Endothelial cell of umbilical vein (primary cell): ENCODE data around the gene OR2L8. TPM values are rescaled to one million over a fixed set of nuclear protein-coding genes. Genes with fewer than 3 reads are reported as not detected.

Source experiments
- BruUV-seq: library from RNA; stranded (reverse); fragments of 400-500 nt; replicated peaks from 2 replicates; lab custom pipeline; 2021; lab: Mats Ljungman, UMichigan
- CTCF ChIA-PET: fragments of 300-600, 350-600 bp; sonication (Branson Sonifier 250); formaldehyde crosslinking; loops from one replicate; lab custom pipeline; 2021; ENCODE audit warnings: antibody characterized with exemption, inconsistent platforms; lab: Charles Lee
- POLR2A ChIA-PET: fragments of 300-600, 350-600 bp; sonication (Branson Sonifier 250); formaldehyde crosslinking; loops from one replicate; lab custom pipeline; 2021; ENCODE audit warnings: antibody characterized with exemption, inconsistent platforms; lab: Charles Lee
- DNase-seq: peaks from one replicate; pipeline ENCODE4 v3.0.0-alpha.2; 2011; ENCODE audit warnings: low read depth, low spot score
- FAIRE-seq: peaks from 2 replicates; lab custom pipeline; 2011; peaks lifted over from hg19 to GRCh38; lab: Jason Lieb, UNC
- H2AFZ ChIP-seq: 2 replicates; pipeline ENCODE4 v1.6.0; 2012; ENCODE audit warnings: low read depth, low read length, control low read depth, inconsistent platforms
- H3K27ac ChIP-seq: 2 replicates; pipeline ENCODE4 v1.5.1; 2011; ENCODE audit warnings: low read depth, mild to moderate bottlenecking, control low read depth, low read length, moderate library complexity; ENCODE audit not compliant: insufficient read depth
- H3K27me3 ChIP-seq, 2 experiments: 2 replicates each; pipeline versions ENCODE4 v1.6.0 to v1.6.1; 2011; ENCODE audit warnings: low read length in 2 of 2, mixed read lengths in 1 of 2; ENCODE audit not compliant: control insufficient read depth in 2 of 2, insufficient read depth in 2 of 2
- H3K36me3 ChIP-seq, 2 experiments: 2 replicates in 1 of 2; 3 replicates in 1 of 2; pipeline ENCODE4 v1.5.1; 2011; ENCODE audit warnings: low read length in 2 of 2, mild to moderate bottlenecking in 1 of 2, moderate library complexity in 1 of 2; ENCODE audit not compliant: control insufficient read depth in 2 of 2, insufficient read depth in 2 of 2; ENCODE audit errors: extremely low read depth in 1 of 2
- H3K4me1 ChIP-seq: 3 replicates; pipeline ENCODE4 v1.5.1; 2011; ENCODE audit warnings: mild to moderate bottlenecking, low read length; ENCODE audit not compliant: control insufficient read depth, insufficient read depth; ENCODE audit errors: extremely low read depth
- H3K4me2 ChIP-seq: 2 replicates; pipeline ENCODE4 v1.6.1; 2011; ENCODE audit warnings: low read length, control low read depth, mixed read lengths; ENCODE audit not compliant: insufficient read depth
- H3K4me3 ChIP-seq, 3 experiments: fragments of 200-600 bp in 1 of 3; sonication (generic), shearing (Covaris generic) in 1 of 3; replicated peaks in 1 of 3; 2 replicates each; pipeline ENCODE4 v1.5.1; 2011 to 2016; ENCODE audit warnings: control low read depth in 3 of 3, low read length in 3 of 3, mild to moderate bottlenecking in 2 of 3, inconsistent platforms in 1 of 3, low read depth in 1 of 3, moderate library complexity in 1 of 3; ENCODE audit not compliant: insufficient read depth in 1 of 3
- H3K79me2 ChIP-seq: 2 replicates; pipeline ENCODE4 v1.6.0; 2012; ENCODE audit warnings: low read length, inconsistent platforms; ENCODE audit not compliant: control insufficient read depth, insufficient read depth
- H3K9ac ChIP-seq: replicated peaks from 2 replicates; pipeline ENCODE3; 2011; ENCODE audit warnings: low read length, control low read depth; ENCODE audit not compliant: insufficient read depth; ENCODE audit errors: extremely low read depth
- H3K9me1 ChIP-seq: replicated peaks from 3 replicates; pipeline ENCODE4 v1.6.0; 2011; ENCODE audit warnings: mild to moderate bottlenecking, low read length; ENCODE audit not compliant: control insufficient read depth, insufficient read depth; ENCODE audit errors: extremely low read depth
- H3K9me3 ChIP-seq: replicated peaks from 2 replicates; pipeline ENCODE4 v1.5.1; 2012; ENCODE audit warnings: low read length, inconsistent platforms; ENCODE audit not compliant: control insufficient read depth, insufficient read depth
- H4K20me1 ChIP-seq: replicated peaks from 2 replicates; pipeline ENCODE3; 2011; ENCODE audit warnings: mild to moderate bottlenecking, low read length; ENCODE audit not compliant: control insufficient read depth, insufficient read depth; ENCODE audit errors: extremely low read depth
- EZH2 ChIP-seq: IDR thresholded peaks from 2 replicates; pipeline ENCODE4 v1.6.1; 2012; ENCODE audit warnings: borderline replicate concordance, low read depth, mild to moderate bottlenecking, moderate library complexity, low read length, inconsistent platforms; ENCODE audit not compliant: severe bottlenecking
- FOS ChIP-seq: IDR thresholded peaks from 2 replicates; pipeline ENCODE4 v1.6.1; 2011; ENCODE audit warnings: mild to moderate bottlenecking, low read length, moderate library complexity, borderline replicate concordance; ENCODE audit not compliant: insufficient read depth
- GATA2 ChIP-seq: IDR thresholded peaks from 2 replicates; pipeline ENCODE4 v1.7.0; 2011; ENCODE audit warnings: low read depth, mild to moderate bottlenecking, moderate library complexity, mixed read lengths, low read length; ENCODE audit not compliant: insufficient read length, insufficient read depth
- JUN ChIP-seq: IDR thresholded peaks from 2 replicates; pipeline ENCODE4 v1.6.1; 2011; ENCODE audit warnings: borderline replicate concordance, low read depth; ENCODE audit not compliant: insufficient read length, insufficient read depth
- MYC ChIP-seq: IDR thresholded peaks from one replicate; pipeline ENCODE4 v1.6.1; 2011; ENCODE audit warnings: mild to moderate bottlenecking, low read depth, low read length
- POLR2A ChIP-seq: IDR thresholded peaks from 2 replicates; pipeline ENCODE4 v1.6.1; 2012; ENCODE audit warnings: low read depth, mild to moderate bottlenecking, control low read depth, low read length
- POLR2AphosphoS5 ChIP-seq: IDR thresholded peaks from 2 replicates; pipeline ENCODE4 v1.6.1; 2012; ENCODE audit warnings: low read depth, mild to moderate bottlenecking, control low read depth, low read length, moderate library complexity; ENCODE audit not compliant: insufficient read depth
- dilution Hi-C: fragments of 300-500 bp; cut with MboI; formaldehyde crosslinking; loops from one replicate; pipeline ENCODE4 v1.15.0; 2019; ENCODE audit warnings: low sequenced_read_pairs; ENCODE audit not compliant: extremely low pct_ligation_motif_present
- intact Hi-C: fragments of 100-400 bp; cut with micrococcal nuclease; formaldehyde crosslinking; loops from one replicate; pipeline ENCODE4 v1.10.0; 2022
- polyA plus RNA-seq, 4 experiments: library from polyadenylated mRNA; depleted of rRNA in 3 of 4; stranded (reverse) in 3 of 4; unstranded in 1 of 4; fragments of >200 nt; gene quantifications; 2 replicates each; pipeline versions ENCODE4 v1.2.1 to v1.2.3, GENCODE V29; 2011 to 2012; ENCODE audit warnings: missing spikeins in 1 of 4
- total RNA-seq: library from RNA; stranded (reverse); gene quantifications from 2 replicates; pipeline ENCODE4 v1.2.3, GENCODE V29; 2021
- TF ChIP-seq, protein P1 (sequence below), 2 donors: IDR thresholded peaks; 1 replicate in 1 of 2; 2 replicates in 1 of 2; pipeline ENCODE4 v1.5.1; 2011; ENCODE audit warnings: low read length in 2 of 2, mild to moderate bottlenecking in 2 of 2, moderate library complexity in 2 of 2, control low read depth in 1 of 2, inconsistent platforms in 1 of 2, low read depth in 1 of 2; ENCODE audit not compliant: insufficient read depth in 1 of 2; ENCODE audit errors: extremely low read depth in 1 of 2
- TF ChIP-seq, protein P2 (sequence below): IDR thresholded peaks from 2 replicates; pipeline ENCODE4 v1.6.1; 2011; ENCODE audit not compliant: insufficient read depth, insufficient read length

Gene OR2L8
- total and polyA plus RNA-seq, 2 donors (not counting 3 experiments of a cell fraction or from before 2014, with no cell fraction given), result not detected

- dilution Hi-C loops, result no loop called here
- no peak overlapping the region for H3K27ac ChIP-seq
- H3K36me3 ChIP-seq, result no peaks in the 10 kb centered on the region
- H3K9ac ChIP-seq, result no peak overlapping the region
- intact Hi-C loops, result no loop called here
- H3K79me2 ChIP-seq, result no peaks in the 10 kb centered on the region
- no peak overlapping the region for H2AFZ ChIP-seq
- TF ChIP-seq MYC, result no peak
- TF ChIP-seq, protein P1, sequence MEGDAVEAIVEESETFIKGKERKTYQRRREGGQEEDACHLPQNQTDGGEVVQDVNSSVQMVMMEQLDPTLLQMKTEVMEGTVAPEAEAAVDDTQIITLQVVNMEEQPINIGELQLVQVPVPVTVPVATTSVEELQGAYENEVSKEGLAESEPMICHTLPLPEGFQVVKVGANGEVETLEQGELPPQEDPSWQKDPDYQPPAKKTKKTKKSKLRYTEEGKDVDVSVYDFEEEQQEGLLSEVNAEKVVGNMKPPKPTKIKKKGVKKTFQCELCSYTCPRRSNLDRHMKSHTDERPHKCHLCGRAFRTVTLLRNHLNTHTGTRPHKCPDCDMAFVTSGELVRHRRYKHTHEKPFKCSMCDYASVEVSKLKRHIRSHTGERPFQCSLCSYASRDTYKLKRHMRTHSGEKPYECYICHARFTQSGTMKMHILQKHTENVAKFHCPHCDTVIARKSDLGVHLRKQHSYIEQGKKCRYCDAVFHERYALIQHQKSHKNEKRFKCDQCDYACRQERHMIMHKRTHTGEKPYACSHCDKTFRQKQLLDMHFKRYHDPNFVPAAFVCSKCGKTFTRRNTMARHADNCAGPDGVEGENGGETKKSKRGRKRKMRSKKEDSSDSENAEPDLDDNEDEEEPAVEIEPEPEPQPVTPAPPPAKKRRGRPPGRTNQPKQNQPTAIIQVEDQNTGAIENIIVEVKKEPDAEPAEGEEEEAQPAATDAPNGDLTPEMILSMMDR (IDR thresholded peaks at IDR 0.05; ENCODE audit: extremely low read depth in 1 of 2, insufficient read depth in 1 of 2, low read depth in 1 of 2, low read length in 2 of 2), result no peak
- no peak for TF ChIP-seq JUN
- no peak for TF ChIP-seq POLR2AphosphoS5
- BruUV-seq, result no TSS peak
- FAIRE-seq (no peak), DNase-seq (no peak)
- no peak overlapping the region for H3K4me2 ChIP-seq
- no peaks in the 10 kb centered on the region for H4K20me1 ChIP-seq
- H3K9me3 ChIP-seq, result peaks cover 6% of the 10 kb centered on the region
- no peak overlapping the region for H3K4me3 ChIP-seq
- ChIA-PET CTCF (no interaction called here), POLR2A (no interaction called here)
- no peaks in the 10 kb centered on the region for H3K9me1 ChIP-seq
- no peaks in the 10 kb centered on the region for H3K4me1 ChIP-seq
- H3K27me3 ChIP-seq, result no peaks in the 10 kb centered on the region
Measured at GRCh38 chr1:247961791-247962190, 13.1 kb downstream of the OR2L8 start.

DNA sequence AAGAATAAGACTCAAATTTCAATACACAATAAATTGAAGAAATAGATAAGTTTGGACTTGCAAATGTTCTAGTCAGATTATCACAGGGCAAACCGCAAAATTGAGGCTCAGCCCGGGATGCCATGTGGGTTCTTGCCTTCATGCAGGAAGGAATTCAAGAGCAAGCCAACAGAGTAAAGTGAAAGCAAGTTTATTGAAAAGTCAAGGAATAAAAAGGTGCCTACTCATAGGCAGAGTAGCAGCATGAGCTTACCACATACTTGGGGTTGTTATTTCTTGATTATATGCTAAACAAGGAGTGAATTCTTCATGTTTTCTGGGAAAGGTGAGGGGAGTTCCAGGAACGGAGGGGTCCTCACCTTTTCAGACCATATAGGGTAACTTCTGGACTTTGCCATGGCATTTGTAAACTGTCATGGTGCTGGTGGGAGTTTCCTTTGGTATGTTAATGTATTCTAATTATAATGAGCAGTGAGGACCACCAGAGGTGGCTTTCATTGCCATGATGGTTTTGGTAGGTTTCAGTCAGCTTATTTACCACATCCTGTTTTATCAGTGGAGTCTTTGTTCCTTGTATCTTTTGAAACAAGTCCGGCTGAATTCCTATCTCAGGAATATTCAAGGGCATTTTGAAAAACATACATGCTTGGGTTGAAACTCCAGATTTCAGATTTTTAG is 14.4 kb downstream of the OR2L8 start:
- no peaks in the 10 kb centered on the region for H4K20me1 ChIP-seq
- H3K27me3 ChIP-seq, result no peaks in the 10 kb centered on the region
- ChIA-PET CTCF (no interaction called here), POLR2A (no interaction called here)
- TF ChIP-seq POLR2AphosphoS5, result no peak
- no peak for TF ChIP-seq EZH2
- TF ChIP-seq MYC, result no peak
- no peak for TF ChIP-seq GATA2
- TF ChIP-seq FOS, result no peak
- no peak for TF ChIP-seq JUN
- TF ChIP-seq POLR2A, result no peak
- TF ChIP-seq, protein P2, sequence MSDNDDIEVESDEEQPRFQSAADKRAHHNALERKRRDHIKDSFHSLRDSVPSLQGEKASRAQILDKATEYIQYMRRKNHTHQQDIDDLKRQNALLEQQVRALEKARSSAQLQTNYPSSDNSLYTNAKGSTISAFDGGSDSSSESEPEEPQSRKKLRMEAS, result no peak
- TF ChIP-seq, protein P1 (IDR thresholded peaks at IDR 0.05; ENCODE audit: extremely low read depth in 1 of 2, insufficient read depth in 1 of 2, low read depth in 1 of 2, low read length in 2 of 2), result no peak
- no peaks in the 10 kb centered on the region for H3K79me2 ChIP-seq
- dilution Hi-C loops, result no loop called here
- H3K9me3 ChIP-seq, result peaks cover 6% of the 10 kb centered on the region
- no peaks in the 10 kb centered on the region for H3K9me1 ChIP-seq
- no peak overlapping the region for H3K27ac ChIP-seq
- no peaks in the 10 kb centered on the region for H3K4me1 ChIP-seq
- BruUV-seq, result no TSS peak
- no peak overlapping the region for H2AFZ ChIP-seq
- FAIRE-seq, result no peak
- no peaks in the 10 kb centered on the region for H3K36me3 ChIP-seq
- no peak overlapping the region for H3K9ac ChIP-seq
- no peak for DNase-seq
- no peak overlapping the region for H3K4me3 ChIP-seq
- no peak overlapping the region for H3K4me2 ChIP-seq
- intact Hi-C loops, result no loop called here
